CD14-positive monocyte (primary cell): ENCODE data around the gene ZMYND19. TPM values are rescaled to one million over a fixed set of nuclear protein-coding genes. Genes with fewer than 3 reads are reported as not detected.
"Not testable (repeated sequence)": the region's sequence is repeated elsewhere in the genome, so short reads cannot be mapped to it uniquely, and the experiment has no call there.

Experiments
- DNase-seq, 3 donors: peaks; one replicate each; pipeline ENCODE4 v3.0.0-alpha.2; 2011 to 2022
- H2AFZ ChIP-seq: 2 replicates; pipeline ENCODE4 v1.6.0; 2012; ENCODE audit warnings: mild to moderate bottlenecking, low read depth, low read length, inconsistent platforms; ENCODE audit not compliant: insufficient read depth, poor library complexity, severe bottlenecking
- H3K27ac ChIP-seq, 2 donors: 1 replicate in 1 of 2; 2 replicates in 1 of 2; pipeline ENCODE4 v1.5.1; 2012 to 2013; ENCODE audit warnings: low read length in 2 of 2, control low read depth in 1 of 2, inconsistent platforms in 1 of 2, low read depth in 1 of 2, mild to moderate bottlenecking in 1 of 2
- H3K27me3 ChIP-seq, 2 donors: one replicate each; pipeline versions ENCODE4 v1.6.0 to v1.6.1; 2011 to 2013; ENCODE audit warnings: low read length in 2 of 2; ENCODE audit not compliant: control insufficient read depth in 2 of 2, insufficient read depth in 2 of 2
- H3K36me3 ChIP-seq, 2 donors: replicated peaks in 1 of 2; 1 replicate in 1 of 2; 2 replicates in 1 of 2; pipeline versions ENCODE4 v1.5.1 to v1.6.1; 2012 to 2013; ENCODE audit warnings: low read length in 2 of 2, control low read depth in 1 of 2, inconsistent platforms in 1 of 2, mild to moderate bottlenecking in 1 of 2; ENCODE audit not compliant: insufficient read depth in 2 of 2, control insufficient read depth in 1 of 2
- H3K4me1 ChIP-seq, 2 donors: 1 replicate in 1 of 2; 2 replicates in 1 of 2; pipeline versions ENCODE4 v1.5.1 to v1.6.1; 2012 to 2013; ENCODE audit warnings: low read length in 2 of 2, control low read depth in 1 of 2, inconsistent platforms in 1 of 2, mild to moderate bottlenecking in 1 of 2, moderate library complexity in 1 of 2; ENCODE audit not compliant: insufficient read depth in 2 of 2, control insufficient read depth in 1 of 2
- H3K4me2 ChIP-seq: replicated peaks from 2 replicates; pipeline ENCODE3; 2012; ENCODE audit warnings: low read length, moderate library complexity, mild to moderate bottlenecking; ENCODE audit not compliant: poor library complexity, severe bottlenecking; ENCODE audit errors: extremely low read depth
- H3K4me3 ChIP-seq, 3 experiments: fragments of 200-600 bp in 1 of 3; sonication (generic) in 1 of 3; replicated peaks in 1 of 3; 1 replicate in 2 of 3; 2 replicates in 1 of 3; pipeline ENCODE4 v1.5.1; 2011 to 2013; ENCODE audit warnings: low read length in 3 of 3, mild to moderate bottlenecking in 3 of 3, control low read depth in 2 of 3, low read depth in 2 of 3, inconsistent platforms in 1 of 3, moderate library complexity in 1 of 3
- H3K79me2 ChIP-seq: 2 replicates; pipeline ENCODE4 v1.6.0; 2012; ENCODE audit warnings: mild to moderate bottlenecking, control low read depth, inconsistent platforms, low read length, moderate library complexity; ENCODE audit not compliant: insufficient read depth
- H3K9ac ChIP-seq: 2 replicates; pipeline ENCODE4 v1.6.0; 2017; ENCODE audit warnings: low read length, mild to moderate bottlenecking; ENCODE audit not compliant: insufficient read depth, poor library complexity, severe bottlenecking
- H3K9me3 ChIP-seq, 2 donors: replicated peaks in 1 of 2; 1 replicate in 1 of 2; 2 replicates in 1 of 2; pipeline versions ENCODE4 v1.5.1 to v1.6.1; 2012 to 2013; ENCODE audit warnings: low read length in 2 of 2, control low read depth in 1 of 2; ENCODE audit not compliant: control insufficient read depth in 1 of 2, insufficient read depth in 1 of 2
- H4K20me1 ChIP-seq: 2 replicates; pipeline ENCODE4 v1.6.0; 2012; ENCODE audit warnings: mild to moderate bottlenecking, low read length, control low read depth, moderate library complexity; ENCODE audit not compliant: insufficient read depth
- H3K27ac Mint-ChIP-seq, 7 donors: one replicate each; pipeline ENCODE4 v1.8.0; 2020; ENCODE audit warnings: mild to moderate bottlenecking in 7 of 7, mixed read lengths in 7 of 7, moderate library complexity in 6 of 7, inconsistent platforms in 2 of 7
- H3K27me3 Mint-ChIP-seq, 3 donors: one replicate each; pipeline ENCODE4 v1.8.0; 2021 to 2022; ENCODE audit warnings: low read depth in 3 of 3, mild to moderate bottlenecking in 3 of 3, mixed read lengths in 3 of 3, moderate library complexity in 3 of 3, inconsistent platforms in 1 of 3
- H3K36me3 Mint-ChIP-seq, 2 donors: one replicate each; pipeline ENCODE4 v1.8.0; 2020; ENCODE audit warnings: mixed read lengths in 2 of 2, inconsistent platforms in 1 of 2, mild to moderate bottlenecking in 1 of 2
- H3K4me1 Mint-ChIP-seq: one replicate; pipeline ENCODE4 v1.8.0; 2020; ENCODE audit warnings: mild to moderate bottlenecking, mixed read lengths
- H3K4me3 Mint-ChIP-seq, 2 donors: one replicate each; pipeline ENCODE4 v1.8.0; 2020; ENCODE audit warnings: mild to moderate bottlenecking in 2 of 2, mixed read lengths in 2 of 2, moderate library complexity in 1 of 2
- H3K9me3 Mint-ChIP-seq, 7 donors: one replicate each; pipeline ENCODE4 v1.8.0; 2020 to 2022; ENCODE audit warnings: mixed read lengths in 7 of 7, mild to moderate bottlenecking in 6 of 7, moderate library complexity in 6 of 7, inconsistent platforms in 2 of 7
- CTCF ChIP-seq: fragments of 200-600 bp; IDR thresholded peaks from one replicate; pipeline ENCODE4 v1.8.0; 2022; ENCODE audit warnings: antibody characterized with exemption, mild to moderate bottlenecking
- WGBS: methylation state at CpG from one replicate; pipeline ENCODE4 v1.1.5; 2013; ENCODE audit warnings: missing lambda C conversion rate; ENCODE audit not compliant: insufficient coverage; 5-methylcytosine and 5-hydroxymethylcytosine counted together
- intact Hi-C, 2 donors: fragments of 100-400 bp; cut with micrococcal nuclease; formaldehyde crosslinking; loops; one replicate each; pipeline versions ENCODE4 v1.15.0 to v1.15.1; 2023
- polyA plus RNA-seq, 3 donors: library from polyadenylated mRNA; depleted of rRNA in 1 of 3; unstranded in 2 of 3; stranded (reverse) in 1 of 3; fragments of 300-500 nt in 2 of 3; fragments of >200 nt in 1 of 3; fragmentation: Illumina TruSeq in 2 of 3; gene quantifications; 1 replicate in 2 of 3; 2 replicates in 1 of 3; pipeline ENCODE4 v1.2.3, GENCODE V29; 2012 to 2021

ZMYND19 gene
- polyA plus RNA-seq, 3 donors = 1.9 to 12.4 (median 4.5) TPM

- Histone ChIP-seq H3K27ac (peak overlapping the region in 1 of 2 donors; percentile 55), H3K4me2 (peak overlapping the region; percentile 89), H3K36me3 (peaks cover 23 to 27% of the 10 kb centered on the region in 2 donors), H2AFZ (peak overlapping the region; percentile 87), H4K20me1 (peaks cover 11% of the 10 kb centered on the region), H3K9ac (peak overlapping the region; percentile 81), H3K9me3 (no peaks in the 10 kb centered on the region), H3K27me3 (no peaks in the 10 kb centered on the region), H3K4me3 (peak overlapping the region; percentile 50 to 91 (median 74)), H3K79me2 (peaks cover 7% of the 10 kb centered on the region), H3K4me1 (peaks cover 16 to 24% of the 10 kb centered on the region in 2 donors)
- Mint-ChIP-seq H3K4me1 (peaks cover 13% of the 10 kb centered on the region), H3K27ac (peak overlapping the region in 4 of 7 donors; percentile 20 to 79 (median 72)), H3K27me3 (peaks cover 0 to 1% (median 0%) of the 10 kb centered on the region in 3 donors), H3K36me3 (peaks cover 22 to 34% of the 10 kb centered on the region in 2 donors), H3K9me3 (no peaks in the 10 kb centered on the region), H3K4me3 (peak overlapping the region; percentile 77 to 78)
- intact Hi-C loops = loop anchor here in 1 of 2 donors (5.0 to 10.0 kb wide), 2 partner anchors 53 to 350 kb away; partner anchors contain the start of genes ARRDC1 and TPRN
- no peak for TF ChIP-seq CTCF
- WGBS = 12% methylated on average over 57 of the region's 58 CpGs
- peak in 2 of 3 donors; percentile 12 to 16 for DNase-seq
Observed at GRCh38 chr9:137552022-137552768, 38.1 kb downstream of the ZMYND19 start.

GRCh38 chr9:137551264-137552021 is 38.9 kb downstream of the ZMYND19 start, which contains the start of gene MRPL41:
MRPL41 (plus strand) TSS chr9:137551879; CDS start chr9:137552082, 203 bp downstream.
- Mint-ChIP-seq H3K4me3 (peak within 1 kb of the TSS; percentile 77 to 78), H3K36me3 (peaks cover 16 to 28% of the 10 kb centered on the region in 2 donors), H3K27me3 (no peaks in the 10 kb centered on the region), H3K9me3 (no peaks in the 10 kb centered on the region), H3K27ac (peak within 1 kb of the TSS in 4 of 7 donors; percentile 20 to 79 (median 72)), H3K4me1 (peaks cover 13% of the 10 kb centered on the region)
- intact Hi-C loops = loop anchor here in 1 of 2 donors (5.0 to 10.0 kb wide), 2 partner anchors 53 to 349 kb away; partner anchors contain the start of genes ARRDC1 and TPRN
- H3K27me3 ChIP-seq = no peaks in the 10 kb centered on the region
- no peaks in the 10 kb centered on the region for H3K9me3 ChIP-seq
- WGBS = under 1% methylated on average over 103 of the region's 106 CpGs
- TF ChIP-seq CTCF = peak; percentile 46
- peaks cover 11% of the 10 kb centered on the region for H4K20me1 ChIP-seq
- H3K9ac ChIP-seq = peak within 1 kb of the TSS; percentile 81
- H2AFZ ChIP-seq = peak within 1 kb of the TSS; percentile 87
- peak within 1 kb of the TSS; percentile 89 for H3K4me2 ChIP-seq
- H3K4me3 ChIP-seq = peak within 1 kb of the TSS; percentile 50 to 91 (median 74)
- peaks cover 16 to 24% of the 10 kb centered on the region in 2 donors for H3K4me1 ChIP-seq
- peaks cover 7% of the 10 kb centered on the region for H3K79me2 ChIP-seq
- DNase-seq = peak; percentile 79 to 90 (median 86)
- peak within 1 kb of the TSS in 1 of 2 donors; percentile 55 for H3K27ac ChIP-seq
- H3K36me3 ChIP-seq = peaks cover 17 to 20% of the 10 kb centered on the region in 2 donors

GRCh38 chr9:137550958-137551263 is 39.4 kb downstream of the ZMYND19 start:
- not testable (repeated sequence) for H3K27me3 ChIP-seq, H3K9me3 ChIP-seq, DNase-seq, H3K9me3 Mint-ChIP-seq, H3K27ac ChIP-seq, H3K79me2 ChIP-seq, H3K27me3 Mint-ChIP-seq
- Histone ChIP-seq H3K9ac (peak overlapping the region; percentile 49), H3K36me3 (peaks cover 12 to 15% of the 10 kb centered on the region in 2 donors), H3K4me2 (peak overlapping the region; percentile 88), H4K20me1 (peaks cover 11% of the 10 kb centered on the region), H3K4me3 (peak overlapping the region; percentile 47 to 91 (median 72)), H2AFZ (peak overlapping the region; percentile 81), H3K4me1 (peaks cover 16 to 24% of the 10 kb centered on the region in 2 donors)
- Mint-ChIP-seq H3K4me3 (peak overlapping the region; percentile 68 to 73), H3K36me3 (peaks cover 10 to 22% of the 10 kb centered on the region in 2 donors), H3K4me1 (peaks cover 13% of the 10 kb centered on the region), H3K27ac (peak overlapping the region in 1 of 7 donors; percentile 50)
- WGBS = 0% methylated on average over 12 of the region's 17 CpGs
- intact Hi-C loops = loop anchor here in 1 of 2 donors (5.0 to 10.0 kb wide), 2 partner anchors 54 to 349 kb away; partner anchors contain the start of genes ARRDC1 and TPRN
